Stimulated activated CD4-positive, alpha-beta T cell treated with anti-CD3 and anti-CD28 coated beads, Interleukin-15, amount 100 ng/mL, for 48 hours (primary cell): ENCODE data around the gene SLC52A1.
"Not testable (repeated sequence)": the region's sequence is repeated elsewhere in the genome, so short reads cannot be mapped to it uniquely, and the experiment has no call there.

Experiments used
- DNase-seq, 2 donors: peaks; one replicate each; pipeline ENCODE4 v3.0.0-alpha.2; 2020; ENCODE audit warnings: low read depth in 2 of 2

The SLC52A1 gene

DNA sequence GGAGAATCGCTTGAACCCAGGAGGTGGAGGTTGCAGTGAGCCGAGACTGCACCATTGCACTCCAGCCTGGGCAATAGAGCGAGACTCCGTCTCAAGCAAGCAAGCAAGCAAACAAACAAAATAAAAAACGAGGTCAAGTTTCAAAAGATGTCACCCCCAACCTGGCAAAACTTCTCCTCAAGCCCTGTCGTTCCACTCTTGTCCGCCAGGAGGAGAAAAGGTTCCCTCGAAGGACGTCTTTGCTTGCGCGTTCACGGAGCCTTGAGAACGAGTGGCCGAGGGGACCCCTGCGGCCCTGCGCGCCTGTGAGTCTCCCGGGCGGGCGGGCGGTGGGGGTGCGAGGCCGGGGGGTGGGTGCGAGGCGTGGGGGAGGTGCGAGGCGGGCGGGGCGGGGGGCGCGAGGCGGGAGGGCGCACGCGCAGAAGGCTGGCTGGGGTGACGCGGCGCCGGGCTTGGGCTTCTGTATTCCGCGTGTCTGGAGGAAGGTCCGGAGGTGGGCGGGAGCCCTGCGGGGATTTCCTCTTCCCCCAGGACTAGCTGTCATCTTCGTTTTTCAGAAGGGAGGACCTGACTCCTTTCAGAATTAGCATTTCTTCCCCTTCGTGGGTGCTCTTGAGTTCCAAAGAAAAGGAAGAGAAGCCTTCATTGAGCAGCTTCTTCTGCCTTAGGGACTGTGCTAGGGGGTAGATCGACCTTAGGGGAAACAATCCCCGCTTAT lies 3.7 kb downstream of the SLC52A1 start:
- DNase-seq = peak; percentile 69 to 82

GRCh38 chr17:5030168-5030567 lies 5.1 kb downstream of the SLC52A1 start:
- DNase-seq = not testable (repeated sequence)

GRCh38 chr17:5027916-5028315 lies 7.3 kb downstream of the SLC52A1 start:
- DNase-seq = no peak

DNA sequence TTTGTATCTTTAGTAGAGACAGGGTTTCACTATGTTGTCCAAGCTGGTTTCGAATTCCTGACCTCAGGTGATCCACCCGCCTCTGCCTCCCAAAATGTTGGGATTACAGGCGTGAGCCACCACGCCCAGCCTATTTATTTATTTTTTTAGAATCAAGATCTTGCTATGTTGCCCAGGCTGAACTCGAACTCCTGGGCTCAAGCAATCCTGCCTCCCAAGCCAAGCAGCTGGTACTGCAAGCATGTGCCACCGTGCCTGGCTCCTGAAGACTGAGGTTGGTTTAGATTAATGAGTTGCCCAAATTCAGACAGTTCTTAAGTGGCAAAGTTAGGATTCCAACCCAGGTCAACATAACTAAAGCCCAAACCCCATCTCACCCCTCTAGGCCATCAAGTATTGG lies 7.9 kb downstream of the SLC52A1 start:
- no peak for DNase-seq

- DNase-seq = no peak
These were observed 10.6 kb downstream of the SLC52A1 start for GRCh38 chr17:5024604-5025003.

GRCh38 chr17:5023588-5024147 lies 11.6 kb downstream of the SLC52A1 start:
- DNase-seq = no peak

GRCh38 chr17:5022171-5022711 lies 13.0 kb downstream of the SLC52A1 start:
- no peak for DNase-seq

GRCh38 chr17:5020502-5021023 lies 14.7 kb downstream of the SLC52A1 start:
- no peak for DNase-seq

DNA sequence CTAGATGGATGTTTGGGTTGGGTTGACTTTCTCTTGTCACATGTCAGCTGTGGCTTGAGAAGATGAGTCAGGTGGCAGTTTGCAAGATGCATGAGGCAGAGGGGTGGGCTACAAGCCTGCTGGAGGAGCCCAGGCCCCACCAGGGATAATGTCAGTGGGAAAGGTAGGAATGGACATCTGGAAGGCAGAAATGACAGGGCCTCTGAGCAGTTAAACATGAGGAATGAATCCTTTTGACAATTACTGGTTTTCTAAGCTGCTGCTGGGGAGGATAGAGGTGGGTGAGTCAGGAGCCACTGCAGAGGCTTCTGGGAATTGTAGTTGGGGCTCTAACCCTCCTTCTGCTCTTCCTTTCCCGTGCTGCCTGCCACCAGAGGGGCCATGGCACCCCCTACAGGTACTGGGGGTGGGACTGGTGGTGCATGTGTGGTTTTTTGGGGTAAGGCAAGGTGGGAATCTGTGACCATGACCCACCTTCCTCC lies 15.7 kb downstream of the SLC52A1 start:
- DNase-seq = peak in 1 of 2 donors; percentile 16

DNA sequence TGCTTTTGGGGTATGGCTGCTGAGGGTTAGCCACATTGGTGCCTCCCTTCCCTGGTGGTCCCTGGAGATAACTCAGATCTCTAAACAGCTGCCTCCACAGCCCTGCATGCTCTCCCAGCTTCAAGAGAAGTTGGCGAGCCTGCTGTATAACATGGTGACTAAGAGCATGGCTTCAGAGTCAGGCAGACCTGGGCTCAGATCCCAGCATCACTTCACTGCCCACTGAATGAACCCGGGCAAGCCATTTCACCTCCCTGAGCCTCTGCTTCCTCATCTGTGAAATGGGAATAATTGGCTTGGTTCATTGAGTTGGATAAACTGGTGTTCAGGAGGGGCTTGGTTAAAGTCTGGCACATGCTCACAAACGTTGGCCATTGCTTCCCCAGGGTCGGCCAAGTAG lies 20.9 kb downstream of the SLC52A1 start:
- no peak for DNase-seq

- peak in 1 of 2 donors; percentile 19 for DNase-seq
These were observed 23.3 kb downstream of the SLC52A1 start for GRCh38 chr17:5011928-5012327.

DNA sequence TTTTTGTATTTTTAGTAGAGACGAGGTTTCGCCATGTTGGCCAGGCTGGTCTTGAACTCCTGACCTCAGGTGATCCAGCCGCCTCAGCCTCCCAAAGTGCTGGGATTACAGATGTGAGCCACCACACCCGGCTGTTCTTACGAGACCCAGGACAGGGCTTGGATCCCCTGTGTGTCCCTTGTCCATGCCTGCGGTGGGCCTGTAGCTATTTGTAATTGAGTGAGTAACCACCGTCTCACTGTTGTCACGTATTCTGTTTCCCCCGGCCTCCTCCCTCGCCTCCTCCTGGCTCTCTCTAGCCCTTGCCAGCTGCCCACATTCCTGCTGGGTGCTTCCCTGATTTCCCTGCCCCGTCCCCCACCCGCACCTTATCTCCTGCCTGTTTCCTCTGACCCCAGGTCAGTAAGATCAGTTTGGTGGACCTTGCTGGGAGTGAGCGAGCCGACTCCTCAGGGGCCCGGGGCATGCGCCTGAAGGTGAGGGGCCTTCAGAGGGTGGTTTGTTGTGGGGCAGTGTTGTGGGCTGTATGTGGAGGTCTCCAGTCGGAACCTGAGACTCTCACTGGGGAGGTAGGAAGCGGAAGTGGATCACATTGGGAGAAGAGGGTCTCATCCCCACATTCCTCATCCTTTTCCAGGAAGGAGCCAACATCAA lies 31.9 kb downstream of the SLC52A1 start:
- no peak for DNase-seq

DNA sequence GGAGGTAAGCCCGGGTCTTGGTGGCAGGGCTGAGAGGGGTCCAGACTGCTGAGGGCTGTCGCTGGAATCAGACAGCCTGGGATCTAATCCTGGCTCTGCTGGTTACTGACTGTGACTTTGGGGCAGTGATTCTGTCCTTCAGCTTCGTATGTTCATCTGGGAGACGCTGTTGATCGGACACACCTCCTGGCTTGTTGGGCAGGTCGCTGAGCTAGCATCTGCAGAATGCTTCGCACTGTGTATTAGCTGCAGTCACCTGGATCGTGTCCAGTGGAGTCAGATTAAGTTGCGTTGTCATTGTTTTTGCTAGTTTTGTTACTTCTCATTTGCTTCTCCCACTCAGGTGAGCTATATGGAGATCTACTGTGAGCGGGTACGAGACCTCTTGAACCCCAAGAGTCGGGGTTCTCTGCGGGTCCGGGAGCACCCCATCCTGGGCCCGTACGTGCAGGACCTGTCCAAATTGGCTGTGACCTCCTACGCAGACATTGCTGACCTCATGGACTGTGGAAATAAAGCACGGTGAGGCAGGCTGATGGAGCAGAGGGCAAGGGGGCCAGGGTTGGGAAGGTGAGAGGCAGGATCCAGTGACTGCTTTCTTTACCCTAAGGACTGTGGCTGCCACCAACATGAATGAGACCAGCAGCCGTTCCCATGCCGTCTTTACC lies 33.0 kb downstream of the SLC52A1 start:
- DNase-seq = no peak

DNA sequence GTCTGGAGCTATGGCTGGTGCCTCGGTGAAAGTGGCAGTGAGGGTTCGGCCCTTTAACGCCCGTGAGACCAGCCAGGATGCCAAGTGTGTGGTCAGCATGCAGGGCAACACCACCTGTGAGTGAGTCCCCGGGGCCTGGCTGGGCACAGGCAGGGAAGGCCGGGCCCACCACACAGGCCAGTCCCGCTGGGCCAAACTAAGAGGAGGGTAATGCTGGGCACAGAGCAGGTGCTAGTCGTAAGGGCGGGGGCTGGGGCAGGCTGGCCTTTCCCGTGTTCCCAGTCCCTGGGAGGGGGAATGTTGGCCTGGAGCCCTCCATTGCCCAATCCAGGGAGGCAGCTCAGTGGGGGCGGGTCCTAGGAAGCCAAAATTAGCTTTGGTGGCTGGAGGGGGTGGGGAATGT lies 35.0 kb downstream of the SLC52A1 start:
- DNase-seq = no peak

GRCh38 chr17:4999430-5000093 lies 35.7 kb downstream of the SLC52A1 start:
- DNase-seq = no peak

DNA sequence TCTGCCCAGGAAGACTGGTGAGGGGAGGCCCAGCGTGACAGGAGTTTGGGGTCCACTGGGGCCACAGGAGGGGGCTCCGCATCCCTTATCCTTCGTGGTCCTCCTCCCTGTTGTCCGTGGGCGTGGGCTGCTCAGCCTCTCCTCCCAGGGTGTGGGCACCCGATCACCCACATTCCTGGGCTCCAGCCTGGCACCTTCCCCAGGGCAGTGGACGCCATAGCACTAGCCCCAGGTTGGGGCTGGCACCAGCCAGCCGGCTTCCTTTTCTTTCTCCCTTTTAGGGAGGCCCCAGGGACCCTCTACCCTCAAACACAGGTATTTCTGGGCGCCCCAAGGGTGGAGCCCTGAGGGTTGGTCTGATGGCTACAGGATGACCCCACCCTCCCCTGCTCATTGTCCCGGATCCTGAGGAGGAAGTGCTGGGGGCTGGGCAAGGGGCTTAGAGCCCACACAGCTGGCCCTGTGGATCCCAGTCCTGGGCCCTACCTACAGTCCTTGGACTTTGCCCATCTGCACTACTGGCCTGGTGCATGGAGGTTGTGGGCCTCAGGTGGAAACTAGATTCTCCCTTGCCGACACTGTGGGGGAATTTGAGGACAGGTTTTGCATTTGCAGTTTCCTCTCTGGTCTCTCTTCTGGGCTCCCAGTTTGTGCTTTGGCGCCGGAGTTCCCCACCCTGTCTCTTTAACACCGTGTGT lies 36.3 kb downstream of the SLC52A1 start:
- DNase-seq = no peak

DNA sequence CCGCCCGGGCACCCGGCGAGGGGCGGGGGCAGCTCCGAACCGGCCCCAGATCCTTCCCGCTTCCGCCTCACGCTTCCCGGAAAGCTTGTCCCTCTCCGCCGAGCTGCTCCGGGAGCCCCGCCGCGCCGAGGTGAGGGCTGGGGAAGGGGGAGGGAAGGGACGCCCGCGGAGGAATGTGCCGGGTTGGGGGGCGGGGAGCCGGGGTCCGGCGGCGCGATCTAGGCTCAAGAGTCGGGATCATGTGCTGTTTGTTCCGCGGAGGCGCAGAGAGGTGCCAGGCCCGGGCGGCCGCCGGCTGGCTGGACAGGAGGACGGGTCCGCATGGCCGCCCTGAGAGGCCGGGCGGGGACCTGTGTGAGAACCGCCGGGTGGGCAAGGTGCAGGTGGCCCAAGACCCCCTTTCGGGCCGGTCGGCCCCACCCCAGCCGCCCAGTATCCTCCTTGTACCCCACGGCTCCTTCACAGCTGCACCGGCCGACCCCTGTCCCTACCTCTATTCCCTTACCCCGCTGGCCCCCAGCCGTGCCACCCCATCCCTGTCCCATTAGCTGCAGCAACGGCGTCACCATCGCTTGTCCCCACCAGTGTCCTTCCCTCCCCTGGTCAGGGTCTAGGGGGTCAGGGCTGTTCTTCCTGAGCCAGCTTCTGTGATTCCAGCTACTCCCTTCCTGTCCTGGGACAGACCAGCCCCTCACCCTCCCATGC lies 37.0 kb downstream of the SLC52A1 start:
- DNase-seq = no peak

DNA sequence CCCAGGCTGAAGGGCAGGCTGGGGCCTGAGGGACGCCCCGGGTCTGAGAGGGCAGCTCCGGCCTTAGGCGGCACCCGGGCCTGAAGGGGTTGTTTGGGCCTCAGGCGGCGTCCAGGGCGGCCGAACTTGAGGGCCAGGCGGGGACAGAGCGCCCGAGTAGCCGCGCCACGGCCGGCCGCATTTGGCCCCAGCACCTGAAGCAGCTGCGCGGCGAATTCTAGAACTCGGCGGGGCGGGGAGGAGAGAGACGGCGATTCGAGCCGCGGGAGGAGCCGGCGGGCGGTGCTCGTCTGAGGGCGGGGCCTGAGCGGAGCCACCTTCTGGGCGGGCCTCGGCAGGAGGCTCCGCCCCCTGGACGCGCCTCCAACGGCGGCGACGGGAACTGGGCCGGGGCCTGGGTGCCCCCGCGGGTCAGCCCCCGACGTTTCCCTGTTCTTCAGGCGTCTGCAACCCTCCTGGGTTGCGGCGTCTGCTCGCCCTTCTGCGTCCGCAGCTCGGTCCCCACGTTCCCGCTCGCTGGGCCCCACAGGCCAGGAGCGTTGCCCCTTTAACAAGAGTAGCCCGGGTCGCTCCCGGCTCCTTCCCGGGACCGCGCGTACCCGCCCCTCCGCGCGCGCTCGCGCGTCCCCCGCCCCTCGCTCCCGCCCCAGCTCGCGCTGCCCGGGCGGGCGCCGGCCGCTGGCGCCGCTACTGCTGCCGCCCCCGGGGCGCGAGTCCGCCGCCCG lies 37.8 kb downstream of the SLC52A1 start, which contains the start of the genes INCA1 and KIF1C:
Gene INCA1, minus strand, starts transcription at position 221 of the 725 bp plus-strand sequence. CDS start 3,085 bp downstream, outside the sequence.
Gene KIF1C, plus strand, starts transcription at position 649 of the 725 bp plus-strand sequence. CDS start 2,297 bp downstream, outside the sequence.
- DNase-seq = peak; percentile 84 to 88

GRCh38 chr17:4994081-4994595 lies 41.1 kb downstream of the SLC52A1 start:
- no peak for DNase-seq
